Measurements from ENCODE around the gene TPM2.

TPM2 gene

GRCh38 chr9:35679091-35679490, 10.6 kb downstream of the TPM2 start:
- DNase-seq (ENCODE audit: low read depth): no peak

DNA sequence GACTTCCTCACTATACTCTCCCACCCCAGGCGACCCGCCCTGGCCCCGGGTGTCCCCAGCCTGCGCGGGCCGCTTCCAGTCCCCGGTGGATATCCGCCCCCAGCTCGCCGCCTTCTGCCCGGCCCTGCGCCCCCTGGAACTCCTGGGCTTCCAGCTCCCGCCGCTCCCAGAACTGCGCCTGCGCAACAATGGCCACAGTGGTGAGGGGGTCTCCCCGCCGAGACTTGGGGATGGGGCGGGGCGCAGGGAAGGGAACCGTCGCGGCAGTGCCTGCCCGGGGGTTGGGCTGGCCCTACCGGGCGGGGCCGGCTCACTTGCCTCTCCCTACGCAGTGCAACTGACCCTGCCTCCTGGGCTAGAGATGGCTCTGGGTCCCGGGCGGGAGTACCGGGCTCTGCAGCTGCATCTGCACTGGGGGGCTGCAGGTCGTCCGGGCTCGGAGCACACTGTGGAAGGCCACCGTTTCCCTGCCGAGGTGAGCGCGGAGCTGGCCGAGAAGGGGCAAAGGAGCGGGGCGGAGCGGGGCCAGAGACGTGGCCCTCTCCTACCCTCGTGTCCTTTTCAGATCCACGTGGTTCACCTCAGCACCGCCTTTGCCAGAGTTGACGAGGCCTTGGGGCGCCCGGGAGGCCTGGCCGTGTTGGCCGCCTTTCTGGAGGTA, 13.9 kb downstream of the TPM2 start:
- no peak for DNase-seq (ENCODE audit: low read depth)

DNA sequence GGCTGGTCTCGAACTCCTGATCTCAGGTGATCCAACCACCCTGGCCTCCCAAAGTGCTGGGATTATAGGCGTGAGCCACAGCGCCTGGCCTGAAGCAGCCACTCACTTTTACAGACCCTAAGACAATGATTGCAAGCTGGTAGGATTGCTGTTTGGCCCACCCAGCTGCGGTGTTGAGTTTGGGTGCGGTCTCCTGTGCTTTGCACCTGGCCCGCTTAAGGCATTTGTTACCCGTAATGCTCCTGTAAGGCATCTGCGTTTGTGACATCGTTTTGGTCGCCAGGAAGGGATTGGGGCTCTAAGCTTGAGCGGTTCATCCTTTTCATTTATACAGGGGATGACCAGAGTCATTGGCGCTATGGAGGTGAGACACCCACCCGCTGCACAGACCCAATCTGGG, 14.5 kb downstream of the TPM2 start:
- DNase-seq (ENCODE audit: low read depth): no peak

GRCh38 chr9:35674025-35674361, 15.7 kb downstream of the TPM2 start:
- no peak for DNase-seq (ENCODE audit: low read depth)

DNA sequence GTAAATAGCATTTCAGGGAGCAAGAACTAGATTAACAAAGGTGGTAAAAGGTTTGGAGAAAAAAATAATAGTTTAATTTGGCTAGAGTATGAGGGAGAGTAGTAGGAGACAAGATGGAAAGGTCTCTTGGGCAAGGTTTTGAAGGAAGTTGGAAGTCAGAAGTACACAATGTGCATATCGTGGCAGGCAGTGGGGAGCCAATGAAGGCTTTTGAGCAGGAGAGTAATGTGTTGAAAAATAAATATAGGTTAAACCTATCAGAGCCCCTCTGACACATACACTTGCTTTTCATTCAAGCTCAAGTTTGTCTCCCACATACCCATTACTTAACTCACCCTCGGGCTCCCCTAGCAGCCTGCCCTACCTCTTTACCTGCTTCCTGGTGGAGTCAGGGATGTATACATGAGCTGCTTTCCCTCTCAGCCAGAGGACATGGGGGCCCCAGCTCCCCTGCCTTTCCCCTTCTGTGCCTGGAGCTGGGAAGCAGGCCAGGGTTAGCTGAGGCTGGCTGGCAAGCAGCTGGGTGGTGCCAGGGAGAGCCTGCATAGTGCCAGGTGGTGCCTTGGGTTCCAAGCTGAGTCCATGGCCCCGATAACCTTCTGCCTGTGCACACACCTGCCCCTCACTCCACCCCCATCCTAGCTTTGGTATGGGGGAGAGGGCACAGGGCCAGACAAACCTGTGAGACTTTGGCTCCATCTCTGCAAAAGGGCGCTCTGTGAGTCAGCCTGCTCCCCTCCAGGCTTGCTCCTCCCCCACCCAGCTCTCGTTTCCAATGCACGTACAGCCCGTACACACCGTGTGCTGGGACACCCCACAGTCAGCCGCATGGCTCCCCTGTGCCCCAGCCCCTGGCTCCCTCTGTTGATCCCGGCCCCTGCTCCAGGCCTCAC, 16.3 kb downstream of the TPM2 start, which contains the start of gene CA9:
Gene CA9, plus strand, starts transcription at position 797 of the 893 bp plus-strand sequence. Its CDS starts 32 bp downstream, at position 829.
- no peak for DNase-seq (ENCODE audit: low read depth)

DNA sequence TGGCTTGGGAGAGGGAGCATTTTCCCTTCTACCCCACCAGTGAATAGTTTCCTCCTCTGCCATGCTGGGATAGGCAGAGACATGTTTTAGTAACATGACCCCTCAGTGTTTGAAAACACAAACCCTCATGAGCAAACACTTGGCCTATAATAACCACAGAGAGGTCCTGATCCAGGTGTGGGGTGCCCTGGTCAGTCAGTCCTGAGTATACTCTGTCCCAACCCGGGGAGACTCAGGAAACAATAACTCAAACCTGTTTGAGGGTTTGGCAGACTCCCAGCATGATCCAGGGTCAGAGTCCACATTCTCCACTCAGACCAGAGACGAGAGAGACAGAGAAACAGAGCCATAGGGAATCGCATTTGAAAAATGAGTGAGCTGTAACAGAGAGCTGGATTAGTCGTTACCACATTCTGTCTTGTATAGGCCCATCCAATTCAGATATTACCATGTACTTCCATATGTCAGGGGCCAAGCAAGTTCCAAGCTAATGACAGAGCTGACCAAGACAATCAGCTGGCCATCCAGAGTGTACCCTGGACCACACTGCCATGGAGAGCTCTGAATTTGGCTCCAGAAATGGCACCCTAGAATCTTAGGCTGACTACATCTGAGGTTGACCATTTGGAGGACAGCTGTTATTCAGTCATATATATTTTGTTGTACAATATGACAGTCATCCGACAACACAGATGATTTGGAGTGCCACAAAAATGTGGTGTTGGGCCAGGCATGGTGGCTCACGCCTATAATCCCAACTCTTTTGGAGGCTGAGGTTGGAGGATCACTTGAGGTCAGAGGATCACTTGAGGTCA, 20.2 kb downstream of the TPM2 start:
- DNase-seq (ENCODE audit: low read depth): peak; percentile 64

DNA sequence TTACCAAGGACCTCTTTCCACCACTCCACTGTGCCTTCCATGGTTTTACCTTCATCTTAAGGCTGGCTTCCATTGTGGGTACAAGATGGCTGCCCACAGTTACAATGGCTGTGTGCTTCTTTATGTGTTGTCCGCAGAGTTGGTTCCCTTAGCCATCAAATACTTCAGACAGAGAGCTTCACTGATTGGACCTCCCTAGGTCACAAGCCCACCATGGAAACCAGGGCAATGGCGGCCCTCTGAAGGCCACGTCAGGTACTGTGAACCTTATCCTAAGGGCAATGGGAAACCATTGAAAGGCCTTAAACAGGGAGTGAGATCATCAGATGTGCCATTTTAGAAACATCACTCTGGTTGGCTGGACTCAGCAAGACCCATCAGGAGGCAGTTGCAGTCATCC, 21.8 kb downstream of the TPM2 start:
- no peak for DNase-seq (ENCODE audit: low read depth)

- DNase-seq (ENCODE audit: low read depth): no peak
Measured at GRCh38 chr9:35666549-35666948, 23.2 kb downstream of the TPM2 start.

DNA sequence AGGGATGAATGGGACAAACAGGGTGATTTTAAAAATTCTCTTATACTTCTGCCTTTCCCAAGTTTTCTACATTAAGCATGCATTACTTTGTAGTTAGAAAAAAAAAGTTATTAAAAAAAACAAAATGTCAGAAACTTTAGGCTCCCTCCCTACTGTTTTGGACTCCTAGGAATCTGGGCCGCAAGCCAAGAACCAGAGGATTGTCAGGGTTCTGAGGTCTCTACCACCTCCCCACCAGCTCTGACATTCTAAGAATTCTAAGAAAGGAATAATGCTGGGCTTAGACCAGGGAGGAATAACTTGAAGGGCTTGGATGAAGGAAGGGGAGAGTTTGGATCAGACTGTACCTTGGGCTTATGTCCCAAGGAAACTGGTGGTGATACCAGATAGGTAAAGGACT, 23.7 kb downstream of the TPM2 start:
- DNase-seq (ENCODE audit: low read depth): no peak

- DNase-seq (ENCODE audit: low read depth): no peak
Measured at GRCh38 chr9:35665471-35665818, 24.3 kb downstream of the TPM2 start.

DNA sequence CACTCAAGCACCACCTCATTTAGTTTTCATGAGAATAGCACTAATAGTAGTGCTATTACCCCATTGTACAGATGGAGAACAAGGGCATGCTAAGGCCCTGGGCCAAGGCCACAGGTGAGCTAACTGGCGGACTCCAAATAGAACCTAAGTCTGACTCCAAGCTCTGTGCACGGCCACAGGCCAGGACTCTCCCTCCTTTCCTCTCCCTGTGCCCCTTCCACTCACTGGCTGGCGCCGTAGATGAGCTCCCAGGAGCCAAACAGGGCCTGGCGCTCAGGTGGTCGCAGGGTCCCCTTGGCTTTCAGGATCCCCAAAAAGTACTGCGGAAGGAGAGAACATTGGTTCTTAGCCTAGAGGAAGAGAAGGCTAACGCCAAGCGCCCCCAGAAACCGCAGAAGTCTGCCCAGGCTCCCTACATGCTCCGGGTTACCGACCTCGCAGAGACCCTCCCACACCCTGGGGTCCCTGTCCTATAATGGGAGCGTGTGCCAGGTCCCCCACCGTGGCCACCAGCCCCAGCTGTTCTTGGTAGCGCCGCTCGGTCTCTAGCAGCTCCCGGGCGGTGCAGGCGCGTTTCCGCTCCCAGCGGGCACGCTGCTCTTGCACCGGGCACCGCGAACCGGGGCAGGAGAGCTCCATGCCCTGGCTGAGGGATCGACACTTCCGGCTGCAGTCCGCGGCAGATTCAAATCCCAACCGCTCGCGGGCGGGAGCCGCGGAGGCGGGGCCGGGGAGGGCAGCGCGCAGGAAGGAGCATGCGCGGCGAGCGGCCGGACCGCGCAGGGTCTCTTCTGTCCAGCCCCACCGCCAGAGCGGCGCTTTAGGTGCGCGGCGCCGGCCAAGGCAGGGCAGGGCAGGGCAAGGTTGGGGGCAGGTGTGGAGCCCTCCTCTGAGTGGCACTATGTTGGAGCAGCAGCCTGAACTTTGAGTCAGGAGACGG, 24.9 kb downstream of the TPM2 start, which contains the start of gene ARHGEF39:
Gene ARHGEF39, minus strand, starts transcription at position 665 of the 940 bp plus-strand sequence. Its CDS starts 26 bp downstream, at position 639.
- DNase-seq (ENCODE audit: low read depth): peak; percentile 66

DNA sequence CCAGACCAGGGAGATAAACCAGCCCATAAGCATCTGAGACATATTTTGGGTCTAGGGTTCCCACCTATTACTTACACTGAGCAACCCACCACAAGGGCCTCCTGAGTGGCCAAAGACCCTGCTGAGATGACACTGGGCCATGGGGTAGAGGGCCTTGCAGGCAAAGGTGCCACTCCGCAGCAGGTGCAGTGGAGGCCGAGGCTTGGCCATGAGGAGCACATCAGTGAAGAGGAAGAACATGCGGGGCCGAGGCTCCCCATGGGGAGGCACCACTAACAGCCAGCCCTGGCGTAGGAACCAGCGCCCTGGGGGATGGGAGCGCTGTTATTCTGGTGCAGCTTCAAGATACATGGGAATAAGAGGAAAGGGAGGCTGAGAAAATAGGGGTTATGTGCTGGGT, 27.3 kb downstream of the TPM2 start:
- DNase-seq (ENCODE audit: low read depth): no peak

GRCh38 chr9:35661756-35662350, 27.9 kb downstream of the TPM2 start:
- no peak for DNase-seq (ENCODE audit: low read depth)

DNA sequence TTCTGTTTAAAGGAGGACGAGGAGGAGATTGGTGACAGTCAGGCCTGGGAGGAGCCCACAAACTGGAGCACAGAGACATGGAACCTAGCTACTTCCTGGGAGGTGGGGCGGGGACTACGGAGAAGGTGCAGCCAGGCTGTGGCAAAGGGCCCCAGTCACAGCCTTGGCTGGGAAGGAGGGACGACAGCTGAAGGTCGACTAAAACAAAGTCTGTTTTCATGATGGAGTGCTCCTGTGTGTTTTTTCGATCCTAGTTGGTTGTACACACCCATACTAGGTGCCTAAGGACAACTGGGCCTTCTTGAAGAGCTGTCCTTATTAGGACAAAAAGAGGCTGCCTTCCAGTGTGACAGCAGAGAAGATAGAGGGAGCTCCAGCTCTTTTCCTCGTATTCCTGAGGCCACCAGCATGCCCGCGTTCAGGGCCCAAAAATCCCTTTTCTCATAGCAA, 28.7 kb downstream of the TPM2 start:
- DNase-seq (ENCODE audit: low read depth): peak; percentile 44

DNA sequence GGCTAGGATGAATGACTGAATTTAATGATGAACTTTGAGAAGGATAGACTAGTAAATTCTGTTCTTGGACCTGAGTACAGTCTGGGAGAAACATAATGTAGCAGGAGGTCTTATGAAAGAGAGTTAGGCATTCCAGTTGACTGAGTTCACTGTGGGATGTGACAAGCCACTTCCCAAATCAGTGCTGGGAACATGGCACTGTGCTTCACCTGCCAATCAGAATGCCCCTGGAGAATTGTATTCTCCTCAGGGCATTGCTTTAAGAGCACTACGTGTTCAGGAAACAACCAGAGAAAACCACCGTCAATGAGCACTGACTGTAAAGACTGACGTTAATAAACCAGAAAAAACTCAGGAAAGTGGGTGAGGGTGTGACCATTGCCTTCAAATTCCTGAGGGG, 30.4 kb downstream of the TPM2 start:
- peak; percentile 31 for DNase-seq (ENCODE audit: low read depth)

- peak; percentile 61 for DNase-seq (ENCODE audit: low read depth)
Measured at GRCh38 chr9:35658968-35659220, 30.8 kb downstream of the TPM2 start.

DNA sequence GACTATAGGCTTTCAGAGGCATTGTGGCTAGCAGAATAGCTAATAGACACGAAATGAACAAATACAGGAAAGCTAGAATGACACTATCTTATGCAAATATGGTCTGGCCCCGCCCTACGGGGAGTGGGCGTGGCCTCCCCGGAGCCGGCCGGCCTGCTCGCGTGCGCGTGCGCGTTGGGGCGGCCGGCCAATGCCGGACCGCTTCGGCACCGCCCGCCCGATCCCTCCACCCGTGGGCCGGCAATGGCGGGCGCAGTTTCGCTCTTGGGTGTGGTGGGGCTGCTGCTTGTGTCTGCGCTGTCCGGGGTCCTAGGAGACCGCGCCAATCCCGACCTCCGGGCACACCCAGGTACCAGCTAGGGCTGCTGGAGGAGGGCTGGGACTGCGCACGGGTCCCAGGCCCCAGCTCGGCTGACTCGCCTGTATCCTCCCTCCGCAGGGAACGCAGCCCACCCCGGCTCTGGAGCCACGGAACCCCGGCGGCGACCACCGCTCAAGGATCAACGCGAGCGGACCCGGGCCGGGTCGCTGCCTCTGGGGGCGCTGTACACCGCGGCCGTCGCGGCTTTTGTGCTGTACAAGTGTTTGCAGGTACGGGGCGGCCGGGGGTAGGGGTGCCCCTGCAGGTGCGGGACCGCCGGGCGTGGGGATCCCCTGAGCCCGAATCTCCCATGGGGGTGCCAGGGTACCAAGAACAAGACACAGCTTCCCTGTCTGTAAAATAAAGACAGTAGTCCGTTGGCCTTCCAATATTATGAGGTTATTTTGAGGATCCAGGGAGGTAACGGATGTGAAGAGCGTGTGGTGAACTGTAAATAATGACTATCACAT, 31.4 kb downstream of the TPM2 start, which contains the start of gene CCDC107:
Gene CCDC107, plus strand, starts transcription at position 156 of the 831 bp plus-strand sequence. Its CDS starts 88 bp downstream, at position 244.
- peak; percentile 70 for DNase-seq (ENCODE audit: low read depth)

DNA sequence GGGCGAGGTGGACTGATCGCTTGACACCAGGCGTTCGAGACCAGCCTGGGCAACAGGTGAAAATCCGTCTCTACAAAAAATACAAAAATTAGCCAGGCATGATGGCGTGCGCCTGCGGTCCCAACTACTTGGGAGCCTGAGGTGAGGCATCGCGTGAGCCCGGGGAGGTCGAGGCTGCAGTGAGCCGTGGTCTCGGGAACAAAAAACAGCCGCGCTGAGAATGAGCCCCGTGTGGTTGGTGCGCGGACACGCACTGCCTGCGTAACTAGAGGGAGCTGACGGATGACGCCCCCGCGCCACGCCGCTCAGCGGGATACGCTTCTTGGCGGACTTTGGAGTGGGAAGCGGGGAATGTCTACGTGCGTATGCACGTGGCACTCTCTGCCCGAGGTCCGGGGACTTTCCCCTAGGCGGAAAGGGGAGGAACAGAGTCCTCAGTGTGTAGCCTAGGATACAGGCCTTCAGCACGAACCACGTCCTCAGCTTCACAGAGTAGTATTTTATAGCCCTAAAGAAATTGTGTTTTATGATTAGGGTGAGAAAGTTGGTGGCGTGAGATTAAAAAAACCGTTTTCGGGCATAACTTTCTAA, 32.1 kb downstream of the TPM2 start, which contains the start of gene RMRP:
Gene RMRP, minus strand, starts transcription at position 474 of the 591 bp plus-strand sequence.
- DNase-seq (ENCODE audit: low read depth): peak; percentile 100

GRCh38 chr9:35656831-35657545, 32.7 kb downstream of the TPM2 start:
- peak; percentile 38 for DNase-seq (ENCODE audit: low read depth)
